Measurements from ENCODE around the gene LPAR3.

The LPAR3 gene

GRCh38 chr1:84842748-84843231 lies 50.2 kb downstream of the LPAR3 start:
- Histone ChIP-seq H3K9me3 (ENCODE audit: insufficient read depth, low read depth, low read length) (no peaks in the 10 kb centered on the region), H4K8ac (ENCODE audit: low read depth, low read length) (no peak overlapping the region), H2BK5ac (ENCODE audit: low read depth, low read length, poor library complexity) (no peak overlapping the region), H2BK12ac (ENCODE audit: low read length) (no peak overlapping the region), H3K23ac (ENCODE audit: low read length) (no peak overlapping the region), H3K18ac (ENCODE audit: low read length) (no peak overlapping the region), H3K27me3 (ENCODE audit: insufficient read depth, low read length) (no peaks in the 10 kb centered on the region), H3K79me1 (ENCODE audit: low read length) (no peaks in the 10 kb centered on the region), H2AFZ (ENCODE audit: insufficient read depth, low read length, poor library complexity) (no peak overlapping the region), H3K14ac (ENCODE audit: low read length) (no peak overlapping the region), H3K4me1 (ENCODE audit: control insufficient read depth in 1 of 2, insufficient read depth in 2 of 2, low read length in 2 of 2) (no peaks in the 10 kb centered on the region), H2AK5ac (ENCODE audit: low read length) (no peak overlapping the region), H3K27ac (ENCODE audit: low read depth, low read length) (no peak overlapping the region), H3K4me3 (ENCODE audit: low read depth, low read length) (no peak overlapping the region), H4K12ac (ENCODE audit: low read depth, low read length) (no peak overlapping the region), H4K91ac (ENCODE audit: low read depth, low read length) (no peak overlapping the region), H2BK120ac (ENCODE audit: insufficient read depth, low read length, poor library complexity) (no peak overlapping the region), H3K79me2 (ENCODE audit: control insufficient read depth, insufficient read depth, low read length, poor library complexity) (no peaks in the 10 kb centered on the region), H3K4ac (ENCODE audit: low read depth, low read length) (no peak overlapping the region), H3K4me2 (ENCODE audit: low read length) (no peak overlapping the region), H3K36me3 (ENCODE audit: control insufficient read depth in 1 of 2, insufficient read depth in 2 of 2, low read length in 2 of 2) (no peaks in the 10 kb centered on the region), H3K9ac (ENCODE audit: low read length) (no peak overlapping the region)
- peak in 1 of 2 donors; percentile 68 for DNase-seq
- no CpG with 5 or more reads among the region's 3 CpGs for WGBS (ENCODE audit: extremely low coverage, insufficient coverage, insufficient read length)

GRCh38 chr1:84841971-84842370 lies 51.0 kb downstream of the LPAR3 start:
- Histone ChIP-seq H2AFZ (ENCODE audit: insufficient read depth, low read length, poor library complexity) (no peak overlapping the region), H3K4me3 (ENCODE audit: low read depth, low read length) (no peak overlapping the region), H3K4ac (ENCODE audit: low read depth, low read length) (no peak overlapping the region), H3K79me2 (ENCODE audit: control insufficient read depth, insufficient read depth, low read length, poor library complexity) (no peaks in the 10 kb centered on the region), H3K9me3 (ENCODE audit: insufficient read depth, low read depth, low read length) (no peaks in the 10 kb centered on the region), H3K79me1 (ENCODE audit: low read length) (no peaks in the 10 kb centered on the region), H2AK5ac (ENCODE audit: low read length) (no peak overlapping the region), H4K8ac (ENCODE audit: low read depth, low read length) (no peak overlapping the region), H3K23ac (ENCODE audit: low read length) (no peak overlapping the region), H2BK12ac (ENCODE audit: low read length) (no peak overlapping the region), H3K27me3 (ENCODE audit: insufficient read depth, low read length) (no peaks in the 10 kb centered on the region), H4K91ac (ENCODE audit: low read depth, low read length) (no peak overlapping the region), H3K14ac (ENCODE audit: low read length) (no peak overlapping the region), H3K9ac (ENCODE audit: low read length) (no peak overlapping the region), H3K36me3 (ENCODE audit: control insufficient read depth in 1 of 2, insufficient read depth in 2 of 2, low read length in 2 of 2) (no peaks in the 10 kb centered on the region), H2BK5ac (ENCODE audit: low read depth, low read length, poor library complexity) (no peak overlapping the region), H3K27ac (ENCODE audit: low read depth, low read length) (no peak overlapping the region), H2BK120ac (ENCODE audit: insufficient read depth, low read length, poor library complexity) (no peak overlapping the region), H4K12ac (ENCODE audit: low read depth, low read length) (no peak overlapping the region), H3K4me1 (ENCODE audit: control insufficient read depth in 1 of 2, insufficient read depth in 2 of 2, low read length in 2 of 2) (no peaks in the 10 kb centered on the region), H3K4me2 (ENCODE audit: low read length) (no peak overlapping the region), H3K18ac (ENCODE audit: low read length) (no peak overlapping the region)
- no peak for DNase-seq
- no CpG with 5 or more reads among the region's 2 CpGs for WGBS (ENCODE audit: extremely low coverage, insufficient coverage, insufficient read length)

GRCh38 chr1:84840346-84840745 lies 52.7 kb downstream of the LPAR3 start:
- Histone ChIP-seq H3K9me3 (ENCODE audit: insufficient read depth, low read depth, low read length) (no peaks in the 10 kb centered on the region), H2BK12ac (ENCODE audit: low read length) (no peak overlapping the region), H3K18ac (ENCODE audit: low read length) (no peak overlapping the region), H3K79me1 (ENCODE audit: low read length) (no peaks in the 10 kb centered on the region), H3K27me3 (ENCODE audit: insufficient read depth, low read length) (no peaks in the 10 kb centered on the region), H3K9ac (ENCODE audit: low read length) (no peak overlapping the region), H2BK5ac (ENCODE audit: low read depth, low read length, poor library complexity) (no peak overlapping the region), H3K14ac (ENCODE audit: low read length) (no peak overlapping the region), H3K23ac (ENCODE audit: low read length) (no peak overlapping the region), H4K91ac (ENCODE audit: low read depth, low read length) (no peak overlapping the region), H3K36me3 (ENCODE audit: control insufficient read depth in 1 of 2, insufficient read depth in 2 of 2, low read length in 2 of 2) (no peaks in the 10 kb centered on the region), H4K8ac (ENCODE audit: low read depth, low read length) (no peak overlapping the region), H3K4me1 (ENCODE audit: control insufficient read depth in 1 of 2, insufficient read depth in 2 of 2, low read length in 2 of 2) (no peaks in the 10 kb centered on the region), H2BK120ac (ENCODE audit: insufficient read depth, low read length, poor library complexity) (no peak overlapping the region), H3K79me2 (ENCODE audit: control insufficient read depth, insufficient read depth, low read length, poor library complexity) (no peaks in the 10 kb centered on the region), H3K4ac (ENCODE audit: low read depth, low read length) (no peak overlapping the region), H3K4me3 (ENCODE audit: low read depth, low read length) (no peak overlapping the region), H2AFZ (ENCODE audit: insufficient read depth, low read length, poor library complexity) (no peak overlapping the region), H3K27ac (ENCODE audit: low read depth, low read length) (no peak overlapping the region), H2AK5ac (ENCODE audit: low read length) (no peak overlapping the region), H3K4me2 (ENCODE audit: low read length) (no peak overlapping the region), H4K12ac (ENCODE audit: low read depth, low read length) (no peak overlapping the region)
- DNase-seq: no peak

- no peak overlapping the region for H3K4ac ChIP-seq (ENCODE audit: low read depth, low read length)
- H3K9ac ChIP-seq (ENCODE audit: low read length): no peak overlapping the region
- H3K27me3 ChIP-seq (ENCODE audit: insufficient read depth, low read length): no peaks in the 10 kb centered on the region
- no peak overlapping the region for H3K18ac ChIP-seq (ENCODE audit: low read length)
- no peak overlapping the region for H3K23ac ChIP-seq (ENCODE audit: low read length)
- H2BK12ac ChIP-seq (ENCODE audit: low read length): no peak overlapping the region
- H3K9me3 ChIP-seq (ENCODE audit: insufficient read depth, low read depth, low read length): no peaks in the 10 kb centered on the region
- no peak overlapping the region for H2BK5ac ChIP-seq (ENCODE audit: low read depth, low read length, poor library complexity)
- no peak overlapping the region for H4K91ac ChIP-seq (ENCODE audit: low read depth, low read length)
- H3K79me1 ChIP-seq (ENCODE audit: low read length): no peaks in the 10 kb centered on the region
- DNase-seq: no peak
- no peak overlapping the region for H3K4me2 ChIP-seq (ENCODE audit: low read length)
- H2BK120ac ChIP-seq (ENCODE audit: insufficient read depth, low read length, poor library complexity): no peak overlapping the region
- WGBS (ENCODE audit: extremely low coverage, insufficient coverage, insufficient read length): no CpG with 5 or more reads among the region's 1 CpG
- no peaks in the 10 kb centered on the region for H3K79me2 ChIP-seq (ENCODE audit: control insufficient read depth, insufficient read depth, low read length, poor library complexity)
- no peak overlapping the region for H4K12ac ChIP-seq (ENCODE audit: low read depth, low read length)
- no peak overlapping the region for H2AK5ac ChIP-seq (ENCODE audit: low read length)
- no peaks in the 10 kb centered on the region for H3K4me1 ChIP-seq (ENCODE audit: control insufficient read depth in 1 of 2, insufficient read depth in 2 of 2, low read length in 2 of 2)
- no peaks in the 10 kb centered on the region for H3K36me3 ChIP-seq (ENCODE audit: control insufficient read depth in 1 of 2, insufficient read depth in 2 of 2, low read length in 2 of 2)
- H4K8ac ChIP-seq (ENCODE audit: low read depth, low read length): no peak overlapping the region
- H3K14ac ChIP-seq (ENCODE audit: low read length): no peak overlapping the region
- no peak overlapping the region for H3K27ac ChIP-seq (ENCODE audit: low read depth, low read length)
- H3K4me3 ChIP-seq (ENCODE audit: low read depth, low read length): no peak overlapping the region
- no peak overlapping the region for H2AFZ ChIP-seq (ENCODE audit: insufficient read depth, low read length, poor library complexity)
These were observed 53.5 kb downstream of the LPAR3 start for GRCh38 chr1:84839544-84839943.
